GM10847 (cell line): ENCODE measurements around the gene SIVA1.

Source experiments
- POLR2A ChIP-seq: IDR thresholded peaks from 2 replicates; pipeline ENCODE4 v1.6.1; 2011; ENCODE audit not compliant: insufficient read length; ENCODE audit errors: extremely low read depth

SIVA1 gene, protein sequence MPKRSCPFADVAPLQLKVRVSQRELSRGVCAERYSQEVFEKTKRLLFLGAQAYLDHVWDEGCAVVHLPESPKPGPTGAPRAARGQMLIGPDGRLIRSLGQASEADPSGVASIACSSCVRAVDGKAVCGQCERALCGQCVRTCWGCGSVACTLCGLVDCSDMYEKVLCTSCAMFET

DNA sequence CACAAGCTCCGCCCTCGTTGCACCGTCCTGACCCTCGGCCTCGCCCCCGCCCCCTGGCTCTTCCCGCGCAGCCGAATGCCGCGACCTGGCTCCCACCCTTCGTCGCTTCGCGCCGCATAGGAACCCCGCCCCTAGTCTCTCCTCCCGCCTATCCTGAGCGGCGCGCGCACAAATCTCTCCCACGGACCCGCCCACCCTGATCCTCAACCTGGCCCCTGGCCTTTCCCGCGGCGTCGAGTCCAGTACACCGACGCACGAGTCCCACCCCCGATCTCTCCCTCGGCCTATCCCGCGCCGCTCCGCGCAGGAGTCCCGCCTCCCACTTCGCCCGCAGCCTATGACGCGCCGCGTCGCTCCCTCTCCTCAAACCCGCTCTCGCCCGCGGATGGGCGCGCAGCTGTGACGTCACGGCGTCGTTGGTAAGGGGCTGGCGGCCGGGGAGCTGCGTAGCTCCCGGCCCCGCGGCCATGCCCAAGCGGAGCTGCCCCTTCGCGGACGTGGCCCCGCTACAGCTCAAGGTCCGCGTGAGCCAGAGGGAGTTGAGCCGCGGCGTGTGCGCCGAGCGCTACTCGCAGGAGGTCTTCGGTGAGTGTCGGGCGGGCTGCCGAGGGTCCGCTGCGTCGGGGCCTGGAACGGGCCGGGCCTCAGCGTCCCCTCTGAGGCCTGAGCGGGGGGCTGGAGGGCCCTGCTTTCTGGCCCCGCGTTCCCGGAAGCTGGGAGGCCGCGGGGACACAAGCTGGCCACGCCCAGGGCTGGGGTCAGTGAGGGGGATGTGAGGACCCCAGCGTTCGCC, at the start of gene SIVA1:
TSS of gene SIVA1 (plus strand) at position 413 of the 793 bp plus-strand sequence. CDS start at position 468, 55 bp downstream.
- TF ChIP-seq POLR2A: peak; percentile 66

DNA sequence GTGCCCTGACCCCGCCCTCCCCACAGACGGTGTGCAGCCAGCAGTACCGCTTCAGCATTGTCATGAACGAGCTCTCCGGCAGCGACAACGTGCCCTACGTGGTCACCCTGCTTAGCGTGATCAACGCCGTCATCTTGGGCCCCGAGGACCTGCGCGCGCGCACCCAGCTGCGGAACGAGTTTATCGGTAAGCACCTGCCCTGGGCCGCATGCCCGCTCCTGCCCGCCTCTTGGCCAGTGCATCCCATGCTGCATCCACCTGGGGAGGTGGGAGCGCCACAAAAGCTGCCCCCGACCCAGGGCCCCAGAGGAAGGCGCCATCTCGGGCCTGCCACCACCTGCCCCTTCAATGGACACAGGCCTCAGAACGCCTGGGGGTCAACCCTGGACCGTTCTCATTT, 49.7 kb upstream of the SIVA1 start:
- TF ChIP-seq POLR2A: no peak

DNA sequence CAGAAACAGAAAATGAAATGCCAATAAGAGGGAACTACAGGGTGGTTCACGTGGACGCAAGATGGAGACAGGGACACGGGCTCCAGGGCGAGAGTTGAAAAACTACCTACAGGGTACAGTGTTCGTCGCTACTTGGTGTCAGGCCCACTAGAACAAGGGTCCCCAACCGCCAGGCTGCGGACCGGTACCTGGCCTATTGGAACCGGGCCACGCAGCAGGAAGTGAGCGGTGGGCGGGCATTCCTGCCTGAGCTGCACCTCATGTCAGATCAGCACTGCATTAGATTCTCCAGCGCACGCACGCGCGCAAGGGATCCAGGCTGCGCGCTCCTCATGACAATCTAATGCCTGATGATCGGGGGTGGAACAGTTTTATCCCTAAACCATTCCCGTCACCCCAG, 48.7 kb upstream of the SIVA1 start:
- no peak for TF ChIP-seq POLR2A

DNA sequence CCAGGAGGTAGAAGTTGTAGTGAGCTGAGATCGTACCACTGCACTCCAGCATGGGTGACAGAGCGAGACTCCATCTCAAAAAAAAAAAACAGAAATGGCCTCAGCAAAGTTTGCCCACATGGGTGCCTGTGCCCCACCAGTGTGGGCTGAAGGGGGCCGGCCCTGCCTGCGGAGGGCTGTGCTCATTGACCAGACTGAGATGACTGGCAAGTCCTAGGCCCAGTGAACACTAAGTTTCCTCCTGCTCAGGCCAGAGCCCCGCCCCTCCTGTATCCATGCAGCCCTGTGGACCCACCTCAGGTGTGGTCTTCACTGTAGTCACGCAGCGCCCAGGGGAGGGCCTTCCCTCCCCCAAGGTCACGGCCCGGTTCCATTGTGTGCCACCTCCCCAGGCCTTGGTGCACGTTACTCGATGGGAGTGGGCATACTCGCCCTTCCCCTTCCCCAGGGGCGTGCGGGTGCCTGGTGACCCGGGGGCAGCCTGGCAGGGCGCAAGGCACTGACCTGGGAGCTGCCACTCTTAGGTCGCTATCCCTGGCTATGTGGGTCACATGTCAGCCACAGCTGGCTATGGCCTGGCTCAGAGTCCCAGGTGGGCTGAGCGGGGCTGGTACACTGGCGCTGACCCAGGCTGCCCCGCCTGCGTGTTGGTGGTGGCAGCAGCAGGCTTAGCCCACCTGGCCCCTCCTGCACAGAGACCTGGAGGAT, 47.5 kb upstream of the SIVA1 start:
- no peak for TF ChIP-seq POLR2A

DNA sequence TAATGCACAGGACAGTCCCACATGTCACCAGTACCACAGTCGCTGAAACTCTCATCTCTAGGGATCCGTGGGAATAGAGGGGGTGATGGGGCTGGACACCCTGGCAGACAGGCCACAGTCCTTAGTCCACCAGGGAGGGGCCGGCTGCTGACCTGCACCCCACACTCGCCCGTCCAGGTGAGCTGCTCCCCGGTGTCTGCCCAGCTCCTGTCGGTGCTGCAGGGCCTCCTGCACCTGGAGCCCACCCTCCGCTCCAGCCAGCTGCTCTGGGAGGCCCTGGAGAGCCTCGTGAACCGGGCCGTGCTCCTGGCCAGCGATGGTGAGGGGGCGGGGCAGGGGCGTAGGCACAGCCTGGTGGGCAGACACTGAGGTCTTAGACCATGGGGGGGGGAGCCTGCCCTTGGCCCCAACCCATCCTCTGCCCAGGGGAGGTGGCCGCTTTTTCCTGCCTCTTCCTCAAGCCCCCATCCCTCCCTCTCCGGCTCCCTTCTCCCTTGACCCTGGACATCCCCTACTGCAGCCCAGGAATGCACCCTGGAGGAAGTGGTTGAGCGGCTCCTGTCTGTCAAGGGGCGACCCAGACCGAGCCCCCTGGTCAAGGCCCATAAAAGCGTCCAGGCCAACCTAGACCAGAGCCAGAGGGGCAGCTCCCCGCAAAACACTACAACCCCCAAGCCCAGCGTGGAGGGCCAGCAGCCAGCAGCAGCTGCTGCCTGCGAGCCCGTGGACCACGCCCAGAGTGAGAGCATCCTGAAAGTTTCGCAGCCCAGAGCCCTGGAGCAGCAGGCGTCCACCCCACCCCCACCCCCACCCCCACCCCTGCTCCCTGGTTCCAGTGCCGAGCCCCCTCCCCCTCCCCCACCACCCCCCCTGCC, 46.0 kb upstream of the SIVA1 start:
- TF ChIP-seq POLR2A: no peak

DNA sequence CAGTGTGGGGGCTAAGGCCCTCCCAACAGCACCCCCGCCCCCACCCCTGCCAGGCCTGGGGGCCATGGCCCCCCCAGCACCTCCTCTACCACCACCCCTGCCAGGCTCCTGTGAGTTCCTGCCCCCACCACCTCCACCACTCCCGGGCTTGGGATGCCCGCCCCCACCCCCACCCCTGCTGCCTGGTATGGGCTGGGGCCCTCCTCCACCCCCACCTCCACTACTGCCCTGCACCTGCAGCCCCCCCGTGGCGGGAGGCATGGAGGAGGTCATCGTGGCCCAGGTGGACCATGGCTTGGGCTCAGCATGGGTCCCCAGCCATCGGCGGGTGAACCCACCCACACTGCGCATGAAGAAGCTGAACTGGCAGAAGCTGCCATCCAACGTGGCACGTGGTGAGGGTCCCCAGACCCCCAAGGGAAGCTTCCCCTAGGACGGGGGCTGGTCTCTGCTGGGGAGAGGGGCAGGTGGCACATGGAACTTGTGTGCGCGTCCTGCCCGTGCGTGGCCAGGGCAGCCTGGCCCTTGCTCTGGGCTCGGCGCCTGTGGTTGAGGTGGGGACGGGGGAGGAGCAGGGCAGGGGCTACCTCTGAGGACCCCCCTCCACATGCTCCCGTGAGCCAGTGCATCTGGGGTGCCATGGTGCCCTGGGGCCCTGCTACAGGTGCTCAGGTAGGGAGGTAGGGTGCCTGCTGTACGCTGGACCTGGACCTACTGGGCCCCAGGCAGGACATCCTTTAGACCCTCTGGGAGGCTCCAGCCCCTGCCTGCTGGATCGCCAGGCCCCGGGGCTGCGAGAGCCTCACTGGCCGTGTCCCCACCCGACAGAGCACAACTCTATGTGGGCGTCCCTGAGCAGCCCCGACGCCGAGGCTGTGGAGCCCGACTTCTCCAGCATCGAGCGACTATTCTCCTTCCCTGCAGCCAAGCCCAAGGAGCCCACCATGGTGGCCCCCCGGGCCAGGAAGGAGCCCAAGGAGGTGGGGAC, 45.0 kb upstream of the SIVA1 start:
- no peak for TF ChIP-seq POLR2A

DNA sequence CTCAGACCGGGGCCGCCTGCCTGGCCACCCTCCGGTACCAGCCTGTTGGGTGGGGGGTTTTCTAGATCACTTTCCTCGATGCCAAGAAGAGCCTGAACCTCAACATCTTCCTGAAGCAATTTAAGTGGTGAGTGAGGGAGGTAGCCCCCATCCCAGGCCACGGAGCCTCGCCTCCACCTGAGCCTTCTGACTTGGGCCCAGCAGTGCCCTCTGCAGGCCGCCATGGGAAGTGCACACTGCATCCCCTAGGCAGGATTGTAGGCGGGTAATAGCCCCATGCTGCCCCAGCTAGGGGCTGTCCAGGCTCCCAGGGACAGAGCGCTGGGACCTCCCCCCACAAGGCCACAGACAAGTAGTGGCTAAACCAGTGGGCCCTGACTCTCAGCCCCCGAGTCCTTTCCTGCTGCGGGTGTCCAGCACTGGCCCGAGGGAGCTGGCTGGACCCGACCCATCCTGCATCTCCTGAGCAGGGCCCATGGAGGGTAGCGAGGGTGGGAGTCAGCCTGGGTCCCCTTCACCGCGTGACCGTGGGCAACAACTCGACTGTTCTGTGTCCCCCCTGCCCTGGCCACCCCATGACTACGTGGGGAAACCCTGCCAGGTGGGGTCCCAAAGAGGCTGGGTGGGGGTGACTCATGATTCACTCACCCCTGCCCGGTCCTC, 44.2 kb upstream of the SIVA1 start:
- TF ChIP-seq POLR2A: no peak

DNA sequence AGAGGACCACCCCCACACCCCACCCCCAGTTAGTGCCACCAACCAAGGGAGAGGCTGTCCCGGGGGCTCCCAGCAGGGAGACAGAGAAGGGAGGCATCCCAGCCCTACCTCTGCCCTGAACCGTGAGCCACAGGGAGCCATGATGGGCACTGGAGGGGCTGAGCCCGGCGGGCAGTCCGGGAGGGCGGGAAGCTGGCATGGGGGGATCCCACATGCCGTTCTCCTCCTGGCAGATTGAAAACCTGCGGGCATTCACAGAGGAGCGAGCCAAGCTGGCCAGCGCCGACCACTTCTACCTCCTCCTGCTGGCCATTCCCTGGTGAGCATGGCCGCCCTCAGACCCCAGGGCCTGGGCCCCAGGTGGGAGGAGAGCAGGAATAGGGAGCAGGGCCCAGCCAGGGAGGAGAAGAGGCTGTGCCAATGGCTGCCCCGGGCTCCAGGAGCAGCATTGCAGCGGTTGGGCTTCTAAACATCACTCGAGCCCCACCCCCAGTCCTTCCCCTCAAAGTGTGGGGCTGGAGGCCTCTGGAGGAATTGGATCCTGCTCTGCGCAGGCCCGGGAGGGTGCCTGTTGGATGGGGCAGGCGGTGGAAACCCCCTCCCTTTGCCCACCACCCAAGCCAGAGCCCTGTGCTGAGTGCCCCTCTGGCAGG, 43.4 kb upstream of the SIVA1 start:
- no peak for TF ChIP-seq POLR2A

DNA sequence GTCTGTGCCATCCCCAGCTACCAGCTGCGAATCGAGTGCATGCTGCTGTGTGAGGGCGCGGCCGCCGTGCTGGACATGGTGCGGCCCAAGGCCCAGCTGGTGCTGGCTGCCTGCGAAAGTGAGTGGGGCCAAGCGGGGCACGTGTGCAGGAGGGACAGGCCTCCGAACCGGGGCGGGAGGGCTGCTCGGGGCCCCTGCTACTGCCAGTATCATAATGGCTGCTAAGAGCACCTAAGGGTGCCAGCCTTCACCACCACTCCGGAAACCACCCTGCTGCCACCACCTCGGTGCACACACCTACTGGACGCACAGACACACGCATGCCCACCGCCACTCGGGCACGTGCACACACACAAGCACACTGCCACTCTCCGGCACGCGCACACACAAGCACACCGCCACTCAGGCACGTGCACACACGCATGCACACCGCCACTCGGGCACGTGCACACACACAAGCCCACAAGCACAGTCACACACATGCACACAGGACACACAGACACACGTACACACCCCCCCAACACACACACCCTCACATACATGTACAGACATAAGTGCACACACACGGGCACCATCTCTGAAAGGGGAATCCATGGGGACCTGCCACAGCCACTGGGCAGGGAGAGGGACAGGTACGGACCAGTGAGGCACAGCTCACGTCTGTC, 42.7 kb upstream of the SIVA1 start:
- TF ChIP-seq POLR2A: no peak

DNA sequence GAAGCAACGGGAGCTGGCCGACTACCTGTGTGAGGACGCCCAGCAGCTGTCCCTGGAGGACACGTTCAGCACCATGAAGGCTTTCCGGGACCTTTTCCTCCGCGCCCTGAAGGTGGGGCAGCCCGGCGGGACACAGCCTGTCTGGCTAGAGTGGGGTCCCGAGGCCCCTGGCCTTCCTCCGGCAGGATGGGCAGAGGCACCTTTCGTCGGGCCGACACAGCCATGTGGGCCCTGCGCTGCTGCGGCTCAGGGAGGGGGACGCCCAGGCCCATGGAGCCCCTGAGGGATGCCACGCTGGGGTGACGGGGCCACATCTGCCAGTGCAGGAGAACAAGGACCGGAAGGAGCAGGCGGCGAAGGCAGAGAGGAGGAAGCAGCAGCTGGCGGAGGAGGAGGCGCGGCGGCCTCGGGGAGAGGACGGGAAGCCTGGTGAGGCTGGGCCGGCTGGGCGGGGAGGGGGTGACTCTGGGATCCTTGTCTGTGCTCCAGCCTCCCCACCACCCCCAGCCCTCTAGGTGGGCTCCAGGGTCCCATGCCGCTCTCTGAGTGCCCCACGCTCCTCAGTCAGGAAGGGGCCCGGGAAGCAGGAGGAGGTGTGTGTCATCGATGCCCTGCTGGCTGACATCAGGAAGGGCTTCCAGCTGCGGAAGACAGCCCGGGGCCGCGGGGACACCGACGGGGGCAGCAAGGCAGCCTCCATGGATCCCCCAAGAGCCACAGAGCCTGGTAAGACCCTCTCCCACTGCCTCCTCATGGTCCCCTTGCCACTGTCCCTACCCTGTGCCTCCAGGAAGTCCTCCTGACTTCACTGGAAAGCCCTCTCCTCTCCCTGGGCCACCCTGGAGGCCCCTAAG, 39.8 kb upstream of the SIVA1 start:
- no peak for TF ChIP-seq POLR2A

DNA sequence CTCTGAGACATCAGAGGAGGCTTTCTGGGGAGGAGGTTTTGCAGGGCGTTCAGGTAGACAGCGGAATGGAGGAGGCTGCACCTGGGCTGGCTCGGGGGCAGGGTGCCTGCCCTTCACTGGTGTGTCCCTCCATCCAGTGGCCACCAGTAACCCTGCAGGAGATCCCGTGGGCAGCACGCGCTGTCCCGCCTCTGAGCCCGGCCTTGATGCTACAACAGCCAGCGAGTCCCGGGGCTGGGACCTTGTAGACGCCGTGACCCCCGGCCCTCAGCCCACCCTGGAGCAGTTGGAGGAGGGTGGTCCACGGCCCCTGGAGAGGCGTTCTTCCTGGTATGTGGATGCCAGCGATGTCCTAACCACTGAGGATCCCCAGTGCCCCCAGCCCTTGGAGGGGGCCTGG, 38.9 kb upstream of the SIVA1 start:
- no peak for TF ChIP-seq POLR2A

DNA sequence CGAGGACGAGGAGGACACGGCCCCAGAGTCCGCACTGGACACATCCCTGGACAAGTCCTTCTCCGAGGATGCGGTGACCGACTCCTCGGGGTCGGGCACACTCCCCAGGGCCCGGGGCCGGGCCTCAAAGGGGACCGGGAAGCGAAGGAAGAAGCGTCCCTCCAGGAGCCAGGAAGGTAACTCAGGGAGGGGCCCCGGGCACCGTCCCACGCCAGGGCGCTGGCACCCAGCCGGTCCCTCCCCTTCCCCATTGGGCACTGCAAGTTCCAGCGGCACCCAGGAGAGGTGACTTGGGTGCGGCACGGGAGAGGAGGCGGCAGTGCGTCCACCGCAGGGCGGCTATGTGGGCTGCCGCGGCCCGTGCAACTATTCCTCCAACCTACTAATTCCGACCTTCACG, 38.3 kb upstream of the SIVA1 start:
- no peak for TF ChIP-seq POLR2A
